ENCODE data around the gene EPS8L3.

- TF ChIP-seq EZH2 (IDR thresholded peaks at IDR 0.05; ENCODE audit: insufficient read depth, poor library complexity, severe bottlenecking) (no peak), EZH2phosphoT487 (IDR thresholded peaks at IDR 0.05; ENCODE audit: insufficient read depth, low read depth) (no peak)
These were observed 50.1 kb downstream of the EPS8L3 start for GRCh38 chr1:109713636-109714035.

Measured in GM23248 (cell line).